Keratinocyte (primary cell): ENCODE results near the gene SCLY. TPM values are rescaled to one million over a fixed set of nuclear protein-coding genes. Genes with fewer than 3 reads are reported as not detected.

Source experiments
- DNase-seq: peaks from one replicate; pipeline ENCODE4 v3.0.0-alpha.2; 2011; ENCODE audit warnings: low read depth, missing footprints, low spot score
- FAIRE-seq: peaks from 2 replicates; lab custom pipeline; 2011; peaks lifted over from hg19 to GRCh38; lab: Jason Lieb, UNC
- H2AFZ ChIP-seq: 2 replicates; pipeline ENCODE4 v1.6.0; 2012; ENCODE audit warnings: low read length, control low read depth, inconsistent platforms; ENCODE audit not compliant: control insufficient read depth
- H3K27ac ChIP-seq: 2 replicates; pipeline ENCODE4 v1.5.1; 2011; ENCODE audit warnings: low read length; ENCODE audit not compliant: control insufficient read depth, insufficient read depth
- H3K27me3 ChIP-seq: 3 replicates; pipeline ENCODE4 v1.6.0; 2011; ENCODE audit warnings: low read length; ENCODE audit not compliant: control insufficient read depth, insufficient read depth; ENCODE audit errors: extremely low read depth
- H3K36me3 ChIP-seq, 2 experiments: 2 replicates in 1 of 2; 3 replicates in 1 of 2; pipeline ENCODE4 v1.5.1; 2011; ENCODE audit warnings: low read length in 2 of 2, mild to moderate bottlenecking in 1 of 2; ENCODE audit not compliant: control insufficient read depth in 2 of 2, insufficient read depth in 2 of 2; ENCODE audit errors: extremely low read depth in 1 of 2
- H3K4me1 ChIP-seq: 3 replicates; pipeline ENCODE4 v1.5.1; 2011; ENCODE audit warnings: low read length; ENCODE audit not compliant: control insufficient read depth, insufficient read depth; ENCODE audit errors: extremely low read depth
- H3K4me2 ChIP-seq: 3 replicates; pipeline ENCODE4 v1.6.0; 2011; ENCODE audit warnings: low read depth, low read length; ENCODE audit not compliant: control insufficient read depth, insufficient read depth; ENCODE audit errors: extremely low read depth
- H3K4me3 ChIP-seq, 3 experiments: fragments of 200-600 bp in 1 of 3; sonication (generic) in 1 of 3; 2 replicates in 2 of 3; 3 replicates in 1 of 3; pipeline ENCODE4 v1.5.1; 2011 to 2016; ENCODE audit warnings: low read length in 3 of 3, mild to moderate bottlenecking in 3 of 3, control low read depth in 2 of 3, inconsistent platforms in 1 of 3, low read depth in 1 of 3, mixed read lengths in 1 of 3, mixed run types in 1 of 3, moderate library complexity in 1 of 3; ENCODE audit not compliant: control insufficient read depth in 2 of 3, insufficient read depth in 2 of 3; ENCODE audit errors: extremely low read depth in 1 of 3
- H3K79me2 ChIP-seq: 2 replicates; pipeline ENCODE4 v1.6.0; 2012; ENCODE audit warnings: low read length; ENCODE audit not compliant: control insufficient read depth, insufficient read depth
- H3K9ac ChIP-seq: 3 replicates; pipeline ENCODE4 v1.6.0; 2011; ENCODE audit warnings: low read length; ENCODE audit not compliant: control insufficient read depth, insufficient read depth; ENCODE audit errors: extremely low read depth
- H3K9me1 ChIP-seq: 3 replicates; pipeline ENCODE4 v1.6.0; 2011; ENCODE audit warnings: low read length; ENCODE audit not compliant: control insufficient read depth, insufficient read depth; ENCODE audit errors: extremely low read depth
- H3K9me3 ChIP-seq: 2 replicates; pipeline ENCODE4 v1.5.1; 2012; ENCODE audit warnings: low read depth, low read length; ENCODE audit not compliant: control insufficient read depth
- H4K20me1 ChIP-seq: 3 replicates; pipeline ENCODE4 v1.6.0; 2011; ENCODE audit warnings: low read length; ENCODE audit not compliant: control insufficient read depth, insufficient read depth; ENCODE audit errors: extremely low read depth
- EZH2 ChIP-seq: IDR thresholded peaks from one replicate; pipeline ENCODE4 v1.6.1; 2012; ENCODE audit warnings: inconsistent platforms, mild to moderate bottlenecking, low read length, moderate library complexity
- dilution Hi-C: fragments of 300-500 bp; cut with MboI; formaldehyde crosslinking; loops from one replicate; pipeline ENCODE4 v1.7.0; 2020; ENCODE audit warnings: low sequenced_read_pairs; ENCODE audit not compliant: extremely low pct_ligation_motif_present
- polyA plus RNA-seq, 5 experiments: library from polyadenylated mRNA; depleted of rRNA in 3 of 5; stranded (reverse) in 3 of 5; stranded (forward) in 1 of 5; unstranded in 1 of 5; fragments of >200 nt; gene quantifications; 1 replicate in 1 of 5; 2 replicates in 3 of 5; 3 replicates in 1 of 5; pipeline versions ENCODE4 v1.2.1 to v1.2.3, GENCODE V29; 2011 to 2012; ENCODE audit warnings: missing spikeins in 2 of 5, low read depth in 1 of 5, low replicate concordance in 1 of 5
- TF ChIP-seq, protein P1 (sequence below), 3 experiments: IDR thresholded peaks in 1 of 3; conservative IDR thresholded peaks in 1 of 3; optimal IDR thresholded peaks in 1 of 3; 2 replicates in 2 of 3; 3 replicates in 1 of 3; pipeline versions ENCODE3 to v1.5.1; 2011; ENCODE audit warnings: low read length in 3 of 3, mild to moderate bottlenecking in 3 of 3, moderate library complexity in 2 of 3, control low read depth in 1 of 3, inconsistent platforms in 1 of 3; ENCODE audit not compliant: insufficient read depth in 2 of 3; ENCODE audit errors: extremely low read depth in 1 of 3

Gene SCLY
- polyA plus RNA-seq, 1 donor (not counting 4 experiments of a cell fraction or from before 2014, with no cell fraction given): 11.8 TPM

DNA sequence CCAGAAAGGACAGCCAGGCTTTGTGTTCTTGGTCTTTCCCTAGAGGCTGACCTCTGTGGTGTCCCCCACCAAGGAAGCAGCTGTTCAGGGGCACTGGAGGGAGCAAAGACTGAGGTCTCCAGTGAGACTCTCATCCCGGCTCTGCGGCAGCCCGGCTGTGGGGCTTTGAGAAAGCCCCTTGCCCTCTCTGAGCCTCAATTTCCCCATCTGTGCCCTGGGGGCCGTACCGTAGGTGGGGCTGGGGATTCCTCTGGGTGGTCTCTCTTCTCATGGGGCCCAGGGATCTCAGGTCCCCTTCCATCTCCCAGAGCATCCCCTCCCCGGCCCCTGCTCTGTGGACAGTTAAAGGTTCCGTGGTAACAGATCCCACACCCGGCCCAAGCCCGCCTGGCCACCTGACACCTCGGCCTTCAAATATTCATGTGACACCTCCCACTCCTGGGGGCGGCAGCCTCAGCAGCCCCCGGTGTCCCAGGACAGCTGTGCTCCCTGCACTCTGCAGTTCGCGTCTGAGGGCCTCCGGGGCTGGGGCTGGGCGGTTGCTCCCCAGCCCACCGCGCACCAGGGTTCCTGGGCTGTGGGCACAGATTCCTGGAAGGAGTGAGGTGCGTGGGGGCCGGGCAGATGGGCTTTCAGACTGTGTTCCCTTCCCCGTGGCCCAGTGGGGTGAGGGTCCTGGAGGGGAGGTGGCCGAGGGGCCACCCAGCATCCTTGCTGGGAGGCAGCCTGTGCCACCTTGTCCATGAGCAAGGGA lies 62.6 kb downstream of the SCLY start:
- Histone ChIP-seq H3K9me1 (no peaks in the 10 kb centered on the region), H2AFZ (no peak overlapping the region), H3K36me3 (no peaks in the 10 kb centered on the region), H3K79me2 (no peaks in the 10 kb centered on the region), H3K9ac (no peak overlapping the region), H3K9me3 (no peaks in the 10 kb centered on the region), H3K4me1 (no peaks in the 10 kb centered on the region), H3K27me3 (peaks cover 29% of the 10 kb centered on the region), H3K4me2 (no peak overlapping the region), H3K4me3 (no peak overlapping the region), H3K27ac (no peak overlapping the region), H4K20me1 (no peaks in the 10 kb centered on the region)
- DNase-seq (no peak), FAIRE-seq (no peak)
- dilution Hi-C loops: no loop called here
- TF ChIP-seq, protein P1, sequence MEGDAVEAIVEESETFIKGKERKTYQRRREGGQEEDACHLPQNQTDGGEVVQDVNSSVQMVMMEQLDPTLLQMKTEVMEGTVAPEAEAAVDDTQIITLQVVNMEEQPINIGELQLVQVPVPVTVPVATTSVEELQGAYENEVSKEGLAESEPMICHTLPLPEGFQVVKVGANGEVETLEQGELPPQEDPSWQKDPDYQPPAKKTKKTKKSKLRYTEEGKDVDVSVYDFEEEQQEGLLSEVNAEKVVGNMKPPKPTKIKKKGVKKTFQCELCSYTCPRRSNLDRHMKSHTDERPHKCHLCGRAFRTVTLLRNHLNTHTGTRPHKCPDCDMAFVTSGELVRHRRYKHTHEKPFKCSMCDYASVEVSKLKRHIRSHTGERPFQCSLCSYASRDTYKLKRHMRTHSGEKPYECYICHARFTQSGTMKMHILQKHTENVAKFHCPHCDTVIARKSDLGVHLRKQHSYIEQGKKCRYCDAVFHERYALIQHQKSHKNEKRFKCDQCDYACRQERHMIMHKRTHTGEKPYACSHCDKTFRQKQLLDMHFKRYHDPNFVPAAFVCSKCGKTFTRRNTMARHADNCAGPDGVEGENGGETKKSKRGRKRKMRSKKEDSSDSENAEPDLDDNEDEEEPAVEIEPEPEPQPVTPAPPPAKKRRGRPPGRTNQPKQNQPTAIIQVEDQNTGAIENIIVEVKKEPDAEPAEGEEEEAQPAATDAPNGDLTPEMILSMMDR (optimal IDR thresholded peaks at IDR 0.05 in 1 of 3, IDR thresholded peaks at IDR 0.05 in 1 of 3, conservative IDR thresholded peaks at IDR 0.05 in 1 of 3; ENCODE audit: extremely low read depth in 1 of 3, insufficient read depth in 2 of 3, low read length in 3 of 3): no peak
- no peak for TF ChIP-seq EZH2

DNA sequence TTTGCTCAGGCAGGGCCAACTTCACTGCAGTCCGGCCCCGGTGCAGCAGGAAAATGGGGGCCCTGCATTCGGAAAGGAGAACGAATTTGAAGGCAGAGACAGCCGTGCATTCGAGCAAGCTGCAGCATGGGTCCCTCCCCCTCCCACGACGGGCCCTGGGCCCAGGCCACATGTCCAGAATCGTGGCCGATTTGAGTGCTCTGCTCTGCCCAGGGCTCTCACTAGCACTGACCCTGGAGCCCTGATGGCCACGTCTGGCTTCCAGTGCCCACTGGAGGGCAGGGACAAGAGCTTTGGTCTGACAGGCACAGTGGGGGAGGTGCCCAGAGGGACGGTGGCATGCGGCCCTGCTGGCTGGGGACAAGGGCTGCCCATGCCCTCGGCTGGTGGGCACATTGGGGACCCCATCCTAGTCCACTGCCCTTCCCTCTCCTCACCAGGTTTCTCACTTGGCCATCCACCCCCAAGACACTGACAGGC lies 63.2 kb downstream of the SCLY start:
- Histone ChIP-seq H3K4me2 (no peak overlapping the region), H3K9ac (no peak overlapping the region), H3K4me3 (no peak overlapping the region), H3K79me2 (no peaks in the 10 kb centered on the region), H3K27ac (no peak overlapping the region), H3K4me1 (no peaks in the 10 kb centered on the region), H3K9me3 (no peaks in the 10 kb centered on the region), H3K36me3 (no peaks in the 10 kb centered on the region), H4K20me1 (no peaks in the 10 kb centered on the region), H3K9me1 (no peaks in the 10 kb centered on the region), H3K27me3 (peaks cover 29% of the 10 kb centered on the region), H2AFZ (no peak overlapping the region)
- TF ChIP-seq, protein P1 (optimal IDR thresholded peaks at IDR 0.05 in 1 of 3, IDR thresholded peaks at IDR 0.05 in 1 of 3, conservative IDR thresholded peaks at IDR 0.05 in 1 of 3; ENCODE audit: extremely low read depth in 1 of 3, insufficient read depth in 2 of 3, low read length in 3 of 3): no peak
- no peak for TF ChIP-seq EZH2
- FAIRE-seq (no peak), DNase-seq (no peak)
- dilution Hi-C loops: no loop called here
